A673 (cell line): ENCODE data around the gene HNF1B.

Source experiments
- CTCF ChIP-seq: fragments of 300-800, 200-600 bp; sonication (generic); conservative IDR thresholded peaks from 2 replicates; pipeline ENCODE4 v1.5.1; 2017; ENCODE audit warnings: low read depth, mild to moderate bottlenecking, antibody characterized with exemption, low read length, moderate library complexity, mixed read lengths
- EZH2 ChIP-seq: fragments of 200-600 bp; sonication (generic); IDR thresholded peaks from 2 replicates; pipeline ENCODE4 v1.6.1; 2017; ENCODE audit warnings: borderline replicate concordance, low read depth, mild to moderate bottlenecking, mixed read lengths, antibody characterized with exemption, low read length; ENCODE audit not compliant: poor library complexity, severe bottlenecking

GRCh38 chr17:37726248-37726647 is 18.6 kb downstream of the HNF1B start:
- TF ChIP-seq CTCF (no peak), EZH2 (no peak)
